ENCODE data around the gene MPPED1. TPM values are rescaled to one million over a fixed set of nuclear protein-coding genes. Genes with fewer than 3 reads are reported as not detected.

Gene MPPED1
- polyA plus RNA-seq, 3 donors, result 0.95 to 1.5 (median 1.1) TPM

DNA sequence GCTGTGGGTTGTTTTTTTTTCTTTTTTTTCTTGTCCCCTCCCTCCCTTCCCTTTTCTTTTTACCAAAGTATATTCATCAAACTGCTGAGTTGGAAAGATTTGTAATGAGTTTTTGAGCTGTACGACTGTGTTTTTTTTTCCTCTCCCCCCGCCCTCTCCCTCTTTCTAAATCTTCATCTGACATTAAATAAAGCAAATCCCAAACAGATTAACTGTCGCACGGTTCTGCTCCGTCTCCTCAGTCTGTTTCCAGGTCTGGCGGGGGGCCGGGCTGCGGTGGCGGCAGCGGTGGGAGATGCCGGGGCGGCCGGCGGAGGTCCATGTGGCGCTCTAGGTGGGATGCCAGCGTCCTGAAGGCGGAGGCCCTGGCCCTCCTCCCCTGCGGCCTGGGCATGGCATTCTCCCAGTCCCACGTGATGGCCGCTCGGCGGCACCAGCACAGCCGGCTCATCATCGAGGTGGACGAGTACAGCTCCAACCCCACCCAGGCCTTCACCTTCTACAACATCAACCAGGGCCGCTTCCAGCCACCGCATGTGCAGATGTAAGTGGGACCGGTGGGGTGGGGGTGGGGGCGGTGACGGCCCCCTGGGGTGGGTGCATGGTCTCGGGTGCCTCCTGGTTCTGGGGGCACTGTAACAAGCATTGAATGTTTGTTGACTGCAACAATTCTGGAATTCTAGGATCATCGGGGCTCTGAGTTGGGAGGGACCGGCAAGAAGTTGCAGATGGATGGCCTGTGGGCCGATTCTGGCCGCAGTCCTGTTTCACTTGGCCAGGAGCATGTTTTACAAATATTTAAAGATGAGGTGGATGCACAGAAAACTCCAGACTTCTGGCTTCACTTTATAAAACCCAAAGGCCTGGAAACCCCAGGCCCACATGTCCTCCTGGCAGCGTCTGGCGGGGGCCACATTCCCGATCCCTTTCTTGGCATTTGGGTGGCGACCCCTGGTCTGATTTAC is 13.1 kb downstream of the MPPED1 start:
- DNase-seq (ENCODE audit: extremely low read depth in 1 of 11, low read depth in 9 of 11, low spot score in 4 of 11), result peak in 2 of 11 donors; percentile 41

DNA sequence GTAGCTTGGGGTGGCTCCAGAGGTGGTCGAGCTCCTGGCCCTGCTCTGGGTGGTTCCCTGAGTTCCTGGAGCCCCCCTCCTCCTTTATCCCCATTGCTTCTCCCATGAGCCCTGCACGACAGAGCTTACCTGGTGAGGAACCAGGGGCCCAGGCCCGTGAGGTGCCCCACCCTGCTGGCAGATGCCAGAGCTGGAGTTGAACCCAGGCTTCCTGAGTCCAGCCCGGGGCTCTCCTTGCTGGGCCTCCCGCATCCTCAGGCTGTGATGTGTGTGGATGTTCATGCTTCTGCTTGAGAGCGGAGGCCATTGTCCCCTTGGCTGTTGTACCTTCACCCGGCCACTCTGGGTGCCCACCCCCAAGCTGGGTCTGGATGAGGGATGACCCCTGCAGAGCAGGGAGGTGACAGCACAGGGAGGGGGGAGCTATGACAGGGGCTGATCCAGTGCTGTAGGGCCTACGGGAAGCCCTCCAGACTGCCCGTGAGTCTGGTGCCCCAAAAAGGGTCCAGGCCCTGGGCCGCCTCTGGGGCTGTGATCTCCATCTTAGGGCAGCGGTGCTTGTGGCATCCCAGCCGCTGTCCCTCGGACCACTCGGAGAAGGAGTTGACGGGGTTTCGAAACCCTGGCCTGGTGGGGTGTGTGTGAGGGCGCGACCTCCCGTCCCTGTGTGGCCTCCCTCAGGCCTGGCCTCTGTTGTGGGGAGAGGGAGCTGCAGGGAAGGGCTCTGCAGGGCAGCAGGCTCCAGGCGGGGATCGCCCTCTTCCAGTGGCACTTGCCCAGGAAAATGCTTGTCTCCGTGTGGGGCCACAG is 14.4 kb downstream of the MPPED1 start:
- DNase-seq (ENCODE audit: extremely low read depth in 1 of 11, low read depth in 9 of 11, low spot score in 4 of 11), result no peak

DNA sequence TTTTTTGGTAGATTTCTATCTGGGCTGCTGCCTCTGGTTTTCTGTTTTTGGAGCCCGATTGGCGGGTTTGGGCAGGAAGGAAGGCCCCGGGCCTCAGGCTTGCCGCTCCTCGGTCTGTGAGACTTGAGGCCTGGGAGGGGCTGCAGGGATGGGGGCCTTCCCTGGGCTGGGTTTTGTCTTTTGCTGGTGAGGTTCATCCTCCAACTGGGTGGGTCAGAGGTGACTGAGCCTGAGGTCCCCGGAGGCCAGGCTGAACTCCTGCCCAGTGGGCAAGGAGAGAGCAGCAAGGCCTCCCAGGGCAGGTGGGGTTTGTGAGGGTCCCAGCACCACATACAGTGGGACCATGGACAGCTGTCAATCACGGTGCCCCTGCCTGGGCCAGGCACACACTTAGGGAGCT is 15.0 kb downstream of the MPPED1 start:
- DNase-seq (ENCODE audit: extremely low read depth in 1 of 11, low read depth in 9 of 11, low spot score in 4 of 11), result no peak

DNA sequence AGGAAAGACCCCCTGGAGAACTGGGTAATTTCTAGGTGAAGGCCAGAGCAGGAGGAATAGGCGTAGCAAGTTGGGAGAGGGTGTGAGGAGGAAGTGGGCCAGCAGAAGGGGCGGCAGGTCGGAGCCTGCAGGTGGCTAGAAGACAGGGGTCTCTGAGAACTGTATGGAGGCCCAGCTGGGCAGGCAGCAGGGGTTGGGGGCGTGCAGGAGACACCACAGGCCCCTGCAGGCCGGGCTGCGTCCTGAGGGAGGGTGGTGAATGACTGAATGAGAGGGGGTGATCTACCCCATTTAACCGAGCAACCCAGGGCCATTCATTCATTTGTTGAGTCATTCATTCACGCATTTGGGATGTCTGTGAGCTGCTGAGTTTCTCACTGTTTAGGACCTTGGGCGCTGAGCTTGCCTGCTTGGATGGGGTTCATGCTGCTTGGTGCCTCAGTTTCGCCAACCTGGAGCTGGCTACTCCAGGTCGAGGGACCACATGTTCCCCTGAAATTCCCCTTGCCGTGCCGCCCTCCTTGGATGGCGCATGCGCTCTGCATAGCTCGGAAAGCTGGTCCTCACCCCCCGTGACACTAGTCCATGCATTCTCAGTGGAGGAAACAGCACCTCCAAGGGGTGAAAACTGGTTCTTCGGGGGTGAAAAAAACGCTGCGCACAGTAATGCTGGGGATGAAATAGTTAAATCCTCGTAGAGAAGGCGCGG is 15.6 kb downstream of the MPPED1 start:
- DNase-seq (ENCODE audit: extremely low read depth in 1 of 11, low read depth in 9 of 11, low spot score in 4 of 11), result no peak

DNA sequence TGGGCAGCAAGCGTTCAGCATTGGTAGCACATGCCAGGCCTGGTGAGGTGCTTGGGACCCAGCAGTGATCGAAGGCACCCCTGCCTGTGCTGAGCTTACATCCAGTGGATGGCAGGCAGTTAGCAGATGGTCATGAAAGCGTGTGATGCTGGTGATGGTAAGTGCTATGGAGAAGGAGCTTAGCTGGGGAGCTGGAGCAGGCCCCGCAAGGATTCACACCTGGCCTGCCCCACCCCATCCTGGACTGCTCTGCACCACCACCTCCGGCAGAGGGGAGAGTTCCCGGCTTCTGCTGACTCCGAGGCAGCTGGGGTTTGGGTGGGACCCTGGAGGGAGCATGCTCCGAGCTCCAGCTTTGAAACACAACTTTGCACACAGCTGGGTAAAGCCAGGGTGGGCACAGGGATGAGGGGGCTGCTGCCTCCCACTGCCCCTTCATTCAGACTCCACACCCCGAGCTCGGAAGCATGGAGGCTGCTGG is 16.2 kb downstream of the MPPED1 start:
- no peak for DNase-seq (ENCODE audit: extremely low read depth in 1 of 11, low read depth in 9 of 11, low spot score in 4 of 11)

DNA sequence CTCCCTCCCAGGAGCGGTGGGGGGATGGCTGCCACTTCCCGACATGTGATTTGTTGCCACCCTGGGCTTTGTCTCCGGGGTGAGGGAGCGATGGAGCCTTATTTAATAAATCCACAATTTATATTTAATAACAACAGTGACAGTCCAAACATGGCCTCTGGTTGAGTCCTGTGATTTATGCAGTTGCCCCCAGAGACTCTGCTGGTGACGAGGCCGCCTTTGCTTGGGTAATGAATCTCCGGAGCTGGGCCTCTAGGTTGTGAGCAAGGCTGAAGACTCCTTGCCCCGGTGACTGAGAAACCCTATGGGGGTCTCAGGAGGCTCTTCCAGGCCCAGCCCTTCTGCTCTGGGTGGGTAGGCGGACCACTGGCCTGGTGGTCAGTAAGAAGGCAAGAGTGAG is 16.7 kb downstream of the MPPED1 start:
- DNase-seq (ENCODE audit: extremely low read depth in 1 of 11, low read depth in 9 of 11, low spot score in 4 of 11), result no peak

DNA sequence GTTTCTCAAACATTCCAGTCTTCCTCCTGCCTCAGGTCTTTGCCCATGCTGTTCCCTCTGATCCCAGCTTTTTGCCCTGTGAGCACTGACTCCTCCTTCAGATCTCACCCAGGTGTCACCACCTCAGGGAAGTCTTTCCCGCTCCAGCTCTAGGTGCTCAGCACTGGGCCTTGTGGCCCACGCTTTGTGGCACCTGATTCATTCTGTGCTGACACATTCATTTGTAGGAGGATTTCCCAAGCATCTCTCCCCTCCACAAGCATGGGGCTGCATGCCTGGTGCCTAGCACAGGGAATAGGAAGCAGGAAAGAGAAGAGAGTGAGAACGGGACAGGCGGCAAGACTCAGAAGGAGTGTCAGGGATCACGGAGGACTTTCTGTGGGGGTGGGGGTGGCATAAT is 17.6 kb downstream of the MPPED1 start:
- DNase-seq (ENCODE audit: extremely low read depth in 1 of 11, low read depth in 9 of 11, low spot score in 4 of 11), result no peak

DNA sequence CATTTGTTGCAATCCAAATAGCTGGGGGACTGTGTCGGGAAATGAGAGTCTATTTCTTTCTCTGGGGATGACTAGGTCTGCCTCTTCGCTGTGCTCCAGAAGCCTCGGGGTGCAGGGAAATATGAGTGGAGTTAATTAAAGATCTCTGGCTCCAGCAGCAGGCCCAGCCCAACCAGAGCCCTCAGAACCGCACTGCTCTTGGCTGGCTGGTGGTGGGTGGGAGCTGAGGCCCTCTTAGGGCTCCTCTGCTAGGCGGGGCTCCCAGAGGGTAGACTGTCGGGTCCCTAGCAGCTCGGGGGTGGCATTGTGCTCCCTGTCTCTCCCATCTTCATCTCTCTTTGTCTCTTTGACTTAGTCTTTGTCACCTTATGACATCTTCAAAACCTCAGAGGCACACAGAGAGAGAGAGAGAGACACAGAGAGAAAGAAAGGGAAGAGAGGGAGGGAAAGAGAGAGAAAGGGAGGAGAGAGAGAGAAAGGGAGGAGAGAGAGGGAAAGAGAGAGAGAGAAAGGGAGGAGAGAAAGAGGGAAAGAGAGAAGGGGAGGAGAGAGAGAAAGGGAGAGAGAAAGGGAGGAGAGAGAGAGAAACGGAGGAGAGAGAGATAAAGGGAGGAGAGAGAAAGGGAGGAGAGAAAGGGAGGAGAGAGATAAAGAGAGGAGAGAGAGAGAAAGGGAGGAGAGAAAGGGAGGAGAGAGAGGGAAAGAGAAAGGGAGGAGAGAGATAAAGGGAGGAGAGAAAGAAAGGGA is 20.2 kb downstream of the MPPED1 start:
- no peak for DNase-seq (ENCODE audit: extremely low read depth in 1 of 11, low read depth in 9 of 11, low spot score in 4 of 11)

DNA sequence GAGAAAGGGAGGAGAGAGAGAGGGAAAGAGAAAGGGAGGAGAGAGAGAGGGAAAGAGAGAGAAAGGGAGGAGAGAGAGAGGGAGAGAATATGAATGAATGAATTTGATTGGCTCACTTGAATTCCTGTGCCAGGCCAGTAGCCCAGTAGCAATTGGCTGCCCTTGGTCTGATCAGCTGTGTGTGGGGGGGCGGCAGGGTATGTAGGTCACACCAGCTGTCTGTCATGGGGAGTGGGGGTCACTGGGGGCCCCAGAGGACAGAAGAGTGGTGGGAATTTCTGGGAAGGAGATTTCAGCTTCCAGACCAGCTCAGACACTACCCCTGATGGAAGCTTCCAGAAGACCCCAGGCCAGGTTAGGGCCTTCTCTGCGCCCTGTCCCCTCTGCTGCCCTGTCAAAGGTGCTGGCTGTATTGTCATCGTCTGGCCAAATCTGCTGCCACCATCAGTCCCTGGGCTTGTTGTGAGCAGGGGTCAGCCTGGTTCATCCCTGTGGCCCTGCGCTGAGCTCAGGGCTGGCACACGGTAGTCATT is 21.1 kb downstream of the MPPED1 start:
- no peak for DNase-seq (ENCODE audit: extremely low read depth in 1 of 11, low read depth in 9 of 11, low spot score in 4 of 11)

DNA sequence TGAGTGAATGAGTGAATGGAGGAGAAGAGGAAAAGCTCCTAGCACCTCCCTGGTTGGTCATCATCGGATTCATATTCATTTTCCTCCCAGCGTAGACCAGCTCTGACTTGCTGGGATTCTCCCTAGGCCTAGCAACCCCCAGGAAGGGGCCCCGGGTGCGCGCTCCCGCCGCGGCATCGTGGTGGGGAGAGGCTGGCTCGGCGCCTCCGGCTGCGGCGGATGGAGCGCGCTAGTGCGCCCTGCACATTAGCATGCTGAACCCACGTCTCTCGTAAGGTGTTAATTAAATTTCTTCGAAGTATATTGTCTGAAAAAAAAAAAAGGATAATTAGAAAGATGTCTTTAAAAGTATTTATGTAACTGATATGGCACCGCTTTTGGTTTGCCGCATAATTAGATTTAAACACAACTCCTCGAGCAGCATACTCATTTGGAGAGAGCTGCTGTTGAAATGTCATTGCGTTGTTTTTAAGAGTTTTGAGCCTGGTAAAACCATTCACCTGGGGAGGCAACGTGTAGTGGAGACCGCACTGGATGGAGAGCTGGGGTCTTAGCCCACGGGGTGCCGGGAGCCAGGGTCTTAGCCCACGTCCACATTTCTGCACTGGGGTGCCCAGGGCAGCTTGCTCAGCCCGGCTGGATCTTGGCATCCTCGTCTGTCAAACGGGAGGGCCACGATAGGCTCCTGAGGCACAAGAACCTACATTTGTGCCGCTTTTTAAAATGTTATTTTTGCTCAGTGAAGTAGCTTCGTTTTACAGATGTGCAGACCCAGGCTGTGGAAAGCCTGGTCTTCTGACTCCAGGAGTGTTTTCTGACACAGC is 21.8 kb downstream of the MPPED1 start:
- no peak for DNase-seq (ENCODE audit: extremely low read depth in 1 of 11, low read depth in 9 of 11, low spot score in 4 of 11)

DNA sequence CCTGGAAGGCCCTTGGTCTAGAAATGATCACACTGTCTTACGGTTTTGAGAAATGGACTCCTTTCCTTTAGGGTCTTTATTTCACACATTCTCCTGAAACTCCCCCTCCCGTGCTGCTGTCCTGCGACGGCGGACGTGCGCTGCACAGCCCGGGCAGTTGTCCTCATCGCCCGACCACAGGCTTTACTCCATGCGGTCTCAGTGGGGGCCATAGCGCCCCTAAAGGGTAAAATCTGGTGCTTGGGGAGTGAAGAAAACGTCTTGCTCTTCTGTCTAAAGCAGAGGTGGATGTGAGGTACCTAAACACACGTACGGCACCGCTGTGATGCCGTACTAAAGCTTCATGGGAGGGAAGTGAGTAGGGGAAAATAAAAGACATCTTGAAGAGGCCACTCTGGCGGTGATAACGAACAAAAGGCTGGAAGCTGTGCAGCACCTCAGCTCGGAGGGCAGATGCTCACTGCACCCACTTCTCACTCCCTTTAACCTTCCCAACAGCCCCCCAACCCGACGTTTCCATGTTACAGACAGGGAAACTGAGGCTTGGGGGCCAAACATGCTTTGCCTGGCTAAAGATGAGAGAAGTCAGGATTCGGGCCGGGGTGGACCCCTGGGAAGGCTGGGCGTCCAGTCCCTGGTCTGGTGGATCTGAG is 22.6 kb downstream of the MPPED1 start:
- DNase-seq (ENCODE audit: extremely low read depth in 1 of 11, low read depth in 9 of 11, low spot score in 4 of 11), result no peak

DNA sequence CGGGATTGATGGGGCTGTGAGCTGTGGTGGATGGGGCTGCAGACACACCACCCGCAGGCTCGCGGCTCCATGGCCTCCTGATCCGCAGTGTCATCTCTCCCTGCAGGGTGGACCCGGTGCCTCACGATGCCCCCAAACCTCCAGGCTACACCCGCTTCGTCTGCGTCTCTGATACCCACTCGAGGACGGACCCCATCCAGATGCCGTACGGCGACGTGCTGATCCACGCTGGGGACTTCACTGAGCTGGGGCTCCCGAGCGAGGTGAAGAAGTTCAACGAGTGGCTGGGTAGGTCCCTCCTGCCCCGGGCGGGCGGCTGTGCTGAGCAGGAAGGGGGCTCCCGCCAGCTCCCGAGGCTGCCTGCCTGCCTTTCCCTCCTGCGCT is 23.1 kb downstream of the MPPED1 start:
- no peak for DNase-seq (ENCODE audit: extremely low read depth in 1 of 11, low read depth in 9 of 11, low spot score in 4 of 11)

DNA sequence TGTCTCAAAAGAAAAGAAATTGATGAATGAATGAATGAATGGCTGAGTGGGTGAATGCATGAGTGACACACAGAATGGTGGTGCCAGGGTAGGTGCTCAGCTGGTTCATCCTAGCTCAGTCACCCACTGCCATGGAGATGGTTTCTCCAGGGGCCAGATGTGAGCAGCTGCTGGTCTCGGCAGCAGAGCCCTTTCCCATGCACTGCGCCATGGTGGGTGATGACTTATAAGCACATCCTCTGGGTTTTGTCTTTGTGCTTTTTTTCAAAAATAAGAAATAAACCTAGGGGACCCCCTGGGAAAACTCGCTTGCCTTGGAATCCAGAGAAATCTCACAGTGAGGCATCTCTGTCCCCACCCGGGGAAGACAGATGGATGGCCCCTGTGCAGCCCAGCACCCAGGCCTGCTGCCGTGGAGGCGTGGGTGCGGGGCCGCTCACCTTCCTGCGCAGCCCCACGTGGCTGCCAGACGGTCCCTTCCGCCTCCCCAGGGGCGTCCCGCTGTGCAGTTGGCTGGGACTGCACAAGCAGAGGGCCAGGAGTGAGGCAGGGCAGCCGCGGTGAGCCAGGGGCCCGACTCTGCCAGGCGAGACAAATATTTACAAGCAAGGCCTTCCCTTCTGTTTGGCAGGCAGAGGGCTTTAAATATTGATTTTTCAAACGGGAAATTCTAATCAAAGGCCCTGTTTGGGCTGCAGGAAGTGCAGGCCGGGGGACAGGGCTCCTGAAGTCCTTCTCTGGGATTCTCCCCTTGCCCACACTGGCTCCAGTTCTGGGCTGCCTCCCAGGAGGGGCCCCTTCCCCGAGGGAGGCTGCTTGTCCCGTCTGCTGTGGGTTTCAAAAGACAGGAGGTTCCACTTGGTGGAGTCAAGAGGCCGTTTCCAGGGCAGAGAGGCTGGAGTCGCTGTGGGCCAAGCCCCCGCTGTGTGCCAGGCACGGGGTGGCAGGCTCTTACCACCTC is 24.3 kb downstream of the MPPED1 start:
- no peak for DNase-seq (ENCODE audit: extremely low read depth in 1 of 11, low read depth in 9 of 11, low spot score in 4 of 11)

DNA sequence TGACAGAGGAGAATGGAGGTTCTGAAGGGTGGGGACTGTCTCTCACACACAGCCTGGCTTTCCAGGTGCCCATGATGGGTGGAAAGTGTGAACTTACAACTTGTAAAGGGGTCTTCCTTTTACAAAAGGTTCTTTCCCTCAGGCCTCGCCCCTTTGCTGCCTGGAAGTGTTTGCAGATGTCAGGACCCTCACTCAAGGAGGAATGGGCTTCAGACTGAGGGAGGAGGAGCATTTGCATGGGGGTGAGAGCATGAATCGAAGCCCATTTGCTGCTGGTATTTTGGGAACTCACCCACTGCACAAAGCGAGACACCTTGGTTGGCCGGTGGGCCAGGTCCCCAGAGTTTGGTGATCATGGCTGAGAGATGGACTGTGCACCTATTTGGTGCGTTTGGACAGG is 25.1 kb downstream of the MPPED1 start:
- DNase-seq (ENCODE audit: extremely low read depth in 1 of 11, low read depth in 9 of 11, low spot score in 4 of 11), result no peak

DNA sequence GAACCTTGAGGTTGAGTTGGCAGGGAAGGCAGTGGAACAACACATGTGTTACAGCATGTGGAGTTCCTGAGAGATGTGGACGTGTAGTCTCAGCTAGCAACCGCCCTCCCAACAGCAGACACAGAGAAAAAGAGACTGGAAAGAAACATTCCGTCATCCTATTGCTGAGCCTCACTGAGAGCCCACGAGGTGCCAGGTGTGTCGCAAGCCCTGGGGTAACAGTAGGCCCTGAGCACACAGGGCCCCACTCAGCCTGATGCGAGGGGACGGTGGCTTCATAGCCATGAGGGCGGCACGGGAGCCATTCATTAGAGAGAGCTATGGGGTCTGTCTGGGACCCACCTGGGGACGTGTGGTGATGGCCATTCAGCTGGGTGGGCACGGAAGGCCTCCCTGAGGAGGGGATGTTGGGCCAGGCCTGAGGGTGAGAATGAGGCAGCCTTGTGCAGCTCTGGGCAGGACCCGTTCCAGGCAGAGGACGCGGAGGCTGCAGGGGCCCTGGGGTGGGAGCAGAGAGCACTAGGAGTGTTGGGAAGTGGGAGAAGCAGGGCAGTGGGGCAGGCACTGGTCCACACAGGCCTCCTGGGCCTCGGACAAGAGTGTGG is 26.2 kb downstream of the MPPED1 start:
- DNase-seq (ENCODE audit: extremely low read depth in 1 of 11, low read depth in 9 of 11, low spot score in 4 of 11), result no peak
